HG03439 (cell line): ENCODE data around the gene SNAPIN.

Source experiments
- ATAC-seq: cut with Tn5 transposase; IDR thresholded peaks from one replicate; pipeline ENCODE4 v1.9.1; 2021; ENCODE audit warnings: mild to moderate bottlenecking, moderate library complexity; ENCODE audit not compliant: unreplicated experiment

The SNAPIN gene, protein sequence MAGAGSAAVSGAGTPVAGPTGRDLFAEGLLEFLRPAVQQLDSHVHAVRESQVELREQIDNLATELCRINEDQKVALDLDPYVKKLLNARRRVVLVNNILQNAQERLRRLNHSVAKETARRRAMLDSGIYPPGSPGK

DNA sequence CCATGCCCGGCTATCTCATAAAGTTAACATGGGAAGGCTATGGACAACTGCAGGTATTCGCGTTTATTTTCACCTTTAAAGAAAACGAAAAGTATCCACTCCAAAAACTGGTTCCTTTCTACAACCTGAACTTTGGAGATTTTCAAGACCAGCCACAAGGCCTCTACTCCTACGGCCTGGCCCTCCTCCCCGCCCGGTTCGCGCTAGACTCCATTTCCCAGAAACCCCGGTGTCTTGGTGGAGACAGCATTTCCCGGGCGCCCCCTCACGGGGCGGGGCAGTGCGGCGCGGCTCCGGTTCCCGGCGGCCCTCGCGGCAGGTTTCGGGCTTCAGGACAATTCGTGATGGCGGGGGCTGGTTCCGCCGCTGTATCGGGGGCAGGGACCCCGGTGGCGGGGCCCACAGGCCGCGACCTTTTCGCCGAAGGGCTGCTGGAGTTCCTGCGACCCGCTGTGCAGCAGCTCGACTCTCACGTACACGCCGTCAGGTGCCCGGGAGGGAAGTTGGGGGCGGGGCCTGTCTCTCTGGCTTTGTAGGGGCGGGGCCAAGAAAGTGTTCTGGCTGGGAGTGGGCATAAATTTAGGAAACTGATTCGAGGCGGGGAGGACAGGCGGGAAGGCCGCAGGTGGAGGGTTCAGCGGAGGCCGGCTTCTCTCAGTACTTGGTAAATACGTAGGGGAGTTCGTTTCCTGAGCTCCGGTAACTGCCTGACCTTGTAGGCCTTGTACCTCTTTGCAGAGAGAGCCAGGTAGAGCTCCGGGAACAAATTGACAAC lies at the start of gene SNAPIN:
Gene SNAPIN (plus strand): TSS at position 304 of the 775 bp plus-strand sequence. CDS start 41 bp downstream, at position 345.
- ATAC-seq: peak; percentile 86

DNA sequence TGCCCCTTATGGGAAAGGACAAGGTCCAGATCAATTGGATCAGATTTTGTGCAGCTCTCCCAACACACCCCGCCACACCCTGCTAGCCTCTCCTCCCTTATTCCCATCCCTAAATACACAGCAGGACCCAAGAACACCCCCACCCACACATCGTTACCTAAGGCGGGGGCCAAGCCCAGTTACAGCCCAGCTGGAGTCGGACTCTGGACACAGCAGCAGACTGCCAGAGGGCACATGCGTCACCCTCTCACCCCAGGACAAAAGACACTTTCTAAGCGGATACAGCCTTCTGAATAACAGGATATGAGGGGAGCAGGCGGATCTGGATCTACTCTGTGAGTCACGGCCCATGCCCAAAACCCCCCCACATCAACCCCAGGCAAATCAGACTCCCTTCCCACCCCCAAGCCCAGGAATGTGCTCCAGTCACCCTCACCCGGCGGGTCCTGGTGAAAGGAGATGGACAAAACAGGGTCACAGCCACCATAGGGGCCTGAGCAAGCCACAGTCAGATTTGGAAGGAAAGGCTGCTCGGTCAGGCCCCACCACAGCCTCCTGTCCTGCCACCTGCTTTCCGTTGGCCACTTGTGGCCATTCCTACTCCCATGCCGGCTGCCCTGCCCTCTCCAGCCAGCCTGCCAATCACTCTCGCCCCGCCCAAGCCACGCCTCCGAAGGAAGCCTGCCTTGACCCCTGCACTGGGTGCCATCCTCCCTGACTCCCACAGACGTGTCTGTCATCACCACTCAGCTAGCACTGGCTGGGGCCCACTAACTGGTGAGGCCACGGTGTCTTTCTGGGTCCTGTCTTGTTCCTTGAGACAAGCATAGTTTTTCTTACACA lies 49.5 kb upstream of the SNAPIN start:
- no peak for ATAC-seq

DNA sequence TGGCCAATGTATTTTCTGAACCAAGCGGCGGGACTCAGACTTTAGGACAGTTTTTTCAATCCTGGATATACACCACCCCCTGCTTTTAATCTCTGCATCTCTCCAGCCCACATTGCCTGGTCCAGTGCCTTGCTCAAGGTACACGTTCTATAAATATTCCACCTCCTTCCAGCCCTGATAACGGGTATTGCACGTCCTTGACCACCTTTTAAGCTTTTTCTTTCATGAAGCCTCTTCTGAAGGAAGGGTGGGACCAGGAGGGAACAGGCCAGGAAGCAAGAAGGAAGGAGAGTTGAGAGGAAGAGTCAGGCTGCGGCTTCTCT lies 49.0 kb upstream of the SNAPIN start:
- no peak for ATAC-seq

DNA sequence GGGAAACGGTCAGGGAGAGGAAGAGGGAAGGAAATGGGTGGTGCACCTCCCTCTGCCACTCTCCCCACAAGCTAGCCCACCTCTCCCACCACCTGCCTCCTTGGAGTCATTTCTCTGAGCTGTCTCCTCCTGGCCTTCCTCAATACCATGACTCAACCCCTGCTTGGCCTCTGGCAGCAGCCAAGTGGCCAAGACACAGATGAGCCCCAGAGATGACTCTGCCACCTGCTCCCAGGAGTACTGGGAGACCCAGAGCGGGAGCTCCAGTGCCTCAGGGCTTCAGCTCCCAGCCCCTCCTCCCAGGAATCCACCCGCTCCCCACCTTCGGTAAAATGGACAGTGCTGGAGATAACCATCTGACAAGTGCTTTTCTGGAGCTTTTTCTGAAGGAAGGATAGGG lies 48.2 kb upstream of the SNAPIN start:
- ATAC-seq: no peak

DNA sequence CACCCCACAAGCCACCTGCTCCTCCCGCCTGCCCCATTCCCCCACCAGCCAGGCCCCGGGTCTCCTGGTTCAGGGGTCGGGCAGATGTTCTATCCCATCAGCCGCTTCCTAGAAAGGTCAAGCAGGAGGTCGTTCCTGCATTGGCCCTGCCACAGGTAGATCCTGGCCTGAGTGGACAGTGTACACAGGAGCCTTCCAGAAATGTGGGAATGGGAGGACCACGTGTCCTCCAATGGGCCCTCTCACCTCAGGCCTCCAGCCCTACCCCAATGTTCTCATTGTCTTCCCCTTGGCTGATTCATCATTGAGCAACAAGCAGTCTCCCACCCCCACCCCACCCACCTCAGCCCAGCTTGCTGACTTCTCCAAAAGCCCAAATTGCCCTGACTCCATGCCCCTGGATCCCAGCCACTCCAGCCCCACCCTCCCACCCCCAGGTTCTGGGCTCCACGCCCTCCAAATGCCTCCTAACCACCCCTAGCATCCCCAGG lies 47.6 kb upstream of the SNAPIN start:
- ATAC-seq: no peak

DNA sequence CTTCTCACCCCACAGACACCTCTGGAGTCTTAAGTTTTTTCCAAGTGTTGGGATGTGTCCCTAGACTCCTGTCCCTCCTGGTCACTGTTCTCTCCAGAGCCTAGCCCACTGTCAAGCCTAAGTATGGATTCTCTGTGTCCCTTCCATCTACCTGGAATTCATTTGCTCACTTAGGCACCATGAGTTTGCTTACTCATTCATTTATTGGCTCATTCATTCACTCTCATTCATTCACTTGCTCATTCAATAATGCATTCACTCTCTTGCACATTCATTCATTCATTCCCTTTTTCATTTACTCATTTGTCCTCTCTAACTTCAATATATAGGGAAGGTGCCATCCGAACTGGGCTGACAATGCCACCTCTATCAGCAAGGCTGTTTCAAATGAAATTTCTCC lies 47.1 kb upstream of the SNAPIN start:
- ATAC-seq: no peak

DNA sequence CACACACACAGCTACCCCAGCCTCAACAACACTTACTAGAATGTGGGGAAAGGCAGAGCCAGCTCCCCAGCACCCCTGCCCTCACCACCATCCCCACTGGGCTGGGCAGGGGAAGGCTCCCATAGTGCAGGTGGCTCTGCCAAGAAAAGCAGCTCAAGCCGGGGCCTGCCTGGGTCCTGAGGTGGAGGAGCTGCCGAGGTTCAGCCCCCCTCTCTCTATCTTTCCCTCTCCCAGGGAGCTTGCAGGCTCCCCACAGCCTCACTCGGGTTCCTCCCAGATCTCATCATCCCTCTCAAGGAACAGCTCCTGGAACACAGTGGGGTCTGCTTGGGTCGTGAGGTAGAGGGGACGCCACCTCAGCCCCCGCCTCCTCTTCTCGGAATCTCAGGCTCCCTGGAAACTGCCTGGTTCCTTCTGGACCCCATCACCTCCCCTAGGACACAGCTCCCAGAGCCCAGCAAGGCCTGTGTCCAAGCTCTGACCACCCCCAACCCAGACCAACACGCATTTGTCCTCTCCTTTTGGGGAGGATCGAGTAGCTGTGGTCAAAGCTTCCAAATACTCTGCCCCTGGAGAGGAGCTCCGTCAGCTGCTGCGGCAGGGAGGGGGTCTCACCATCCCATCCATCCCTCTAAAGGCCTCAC lies 46.3 kb upstream of the SNAPIN start:
- no peak for ATAC-seq

DNA sequence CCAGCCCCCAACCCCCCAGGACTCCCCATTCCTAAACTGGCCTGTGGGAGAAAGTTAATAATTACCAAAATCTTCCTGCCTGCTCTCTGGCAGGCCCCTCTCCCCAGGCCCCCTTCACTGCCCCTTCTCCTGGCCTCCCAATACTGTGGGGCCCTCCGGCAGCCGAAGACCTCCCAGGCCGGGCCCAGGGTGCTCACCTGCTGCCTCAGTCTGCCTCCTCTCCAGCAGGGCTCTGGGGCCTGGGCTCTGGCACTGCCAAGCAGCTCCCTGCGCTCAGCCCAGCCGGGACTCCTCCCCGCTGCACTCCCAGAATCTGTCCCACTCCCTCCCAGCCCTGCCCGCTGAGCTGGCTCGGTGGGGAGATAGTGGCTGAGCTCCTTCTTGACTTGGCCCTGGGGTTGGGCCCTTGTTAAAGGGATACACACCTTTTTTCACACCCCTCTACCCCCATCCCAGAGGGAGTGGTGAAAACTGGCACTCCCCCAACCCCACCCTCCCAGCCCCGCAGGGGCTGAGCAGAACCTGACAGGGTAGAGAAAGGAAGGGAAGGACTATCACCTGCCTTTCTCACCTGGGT lies 45.7 kb upstream of the SNAPIN start, which contains the start of gene S100A16:
Gene S100A16 (minus strand): TSS at position 383 of the 577 bp plus-strand sequence. CDS start 4,986 bp downstream, outside the sequence.
- no peak for ATAC-seq

DNA sequence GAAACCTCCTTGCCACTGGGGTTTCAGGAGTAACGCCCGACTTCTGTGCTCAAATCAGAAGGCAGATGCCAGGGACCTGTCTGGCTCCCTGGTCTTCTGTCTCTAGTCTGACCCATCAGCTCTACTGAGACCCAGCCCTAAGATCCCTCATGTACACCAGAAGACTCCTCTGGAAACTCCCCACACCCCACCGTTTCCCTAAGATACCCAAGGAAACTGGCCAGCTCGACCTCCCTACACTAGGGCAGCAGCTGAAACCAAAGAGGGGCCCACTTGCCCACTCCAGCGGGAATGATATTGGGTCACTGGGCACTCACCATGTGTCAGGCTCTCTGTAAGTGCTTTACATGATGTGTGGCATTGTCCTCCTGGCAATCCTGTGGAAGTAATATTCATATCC lies 45.1 kb upstream of the SNAPIN start:
- no peak for ATAC-seq

DNA sequence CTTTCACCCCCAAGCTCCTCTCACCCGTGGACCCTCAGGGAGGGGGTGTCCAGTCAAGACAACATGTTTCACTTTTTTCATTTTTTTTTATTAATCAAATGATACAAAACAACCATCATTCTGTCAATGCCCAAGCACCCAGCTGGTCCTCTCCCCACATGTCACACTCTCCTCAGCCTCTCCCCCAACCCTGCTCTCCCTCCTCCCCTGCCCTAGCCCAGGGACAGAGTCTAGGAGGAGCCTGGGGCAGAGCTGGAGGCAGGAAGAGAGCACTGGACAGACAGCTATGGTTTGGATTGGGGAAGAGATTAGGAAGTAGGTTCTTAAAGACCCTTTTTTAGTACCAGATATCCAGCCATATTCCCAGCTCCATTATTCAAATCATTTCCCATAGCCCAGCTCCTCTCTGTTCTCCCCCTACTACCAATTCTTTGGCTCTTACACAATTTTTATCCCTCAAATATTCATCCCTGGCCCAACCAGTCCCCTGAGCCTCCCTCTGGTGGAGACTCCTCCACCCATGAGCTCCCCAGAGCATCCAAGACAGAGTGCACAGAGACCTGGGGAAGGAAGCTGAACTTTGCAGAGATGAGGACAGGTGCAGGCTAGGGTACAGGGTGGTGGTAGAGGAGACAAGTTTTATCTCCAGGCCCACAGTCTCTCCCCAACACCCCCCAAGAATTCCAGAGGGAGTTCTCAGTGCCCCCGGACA lies 44.2 kb upstream of the SNAPIN start:
- ATAC-seq: no peak

DNA sequence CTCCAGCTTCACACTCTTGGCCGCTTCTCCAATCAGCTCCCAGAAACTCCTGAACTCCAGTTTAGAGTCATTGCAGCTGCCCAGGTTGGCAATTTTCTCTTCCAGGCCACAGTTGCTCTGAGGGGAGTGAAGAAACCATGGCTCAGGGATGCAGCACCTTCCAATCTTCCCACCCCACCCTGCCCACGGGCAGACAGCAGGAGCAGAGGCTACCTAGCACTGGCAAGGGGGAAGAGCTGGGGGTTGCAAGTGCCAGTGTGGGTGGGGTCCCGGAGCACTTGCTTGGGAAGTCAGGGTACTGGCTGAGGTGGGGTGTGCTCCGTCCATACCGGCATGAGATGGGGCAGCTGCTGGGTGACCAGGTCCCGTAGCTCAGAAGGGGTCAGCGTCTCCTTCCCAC lies 43.6 kb upstream of the SNAPIN start:
- no peak for ATAC-seq

DNA sequence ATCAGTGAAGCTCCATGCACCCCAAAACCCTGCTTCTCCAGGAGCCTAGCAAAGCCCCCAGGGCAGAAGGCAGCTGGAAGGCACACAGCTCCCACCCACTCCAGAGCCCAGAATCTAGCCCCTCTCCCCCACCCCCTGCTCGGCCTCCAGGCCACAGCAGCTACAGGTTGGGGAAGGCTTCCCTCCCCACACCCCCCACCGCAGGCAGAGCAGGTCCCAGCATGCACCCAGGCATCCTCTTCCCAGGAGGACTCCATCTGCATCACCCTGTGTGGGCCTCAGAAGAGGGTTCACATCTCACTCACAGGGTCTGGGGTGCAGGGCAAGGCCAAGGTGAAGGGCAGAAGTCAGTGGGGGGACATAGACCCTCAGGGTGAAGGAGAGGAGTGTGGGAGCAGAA lies 43.1 kb upstream of the SNAPIN start:
- ATAC-seq: no peak

DNA sequence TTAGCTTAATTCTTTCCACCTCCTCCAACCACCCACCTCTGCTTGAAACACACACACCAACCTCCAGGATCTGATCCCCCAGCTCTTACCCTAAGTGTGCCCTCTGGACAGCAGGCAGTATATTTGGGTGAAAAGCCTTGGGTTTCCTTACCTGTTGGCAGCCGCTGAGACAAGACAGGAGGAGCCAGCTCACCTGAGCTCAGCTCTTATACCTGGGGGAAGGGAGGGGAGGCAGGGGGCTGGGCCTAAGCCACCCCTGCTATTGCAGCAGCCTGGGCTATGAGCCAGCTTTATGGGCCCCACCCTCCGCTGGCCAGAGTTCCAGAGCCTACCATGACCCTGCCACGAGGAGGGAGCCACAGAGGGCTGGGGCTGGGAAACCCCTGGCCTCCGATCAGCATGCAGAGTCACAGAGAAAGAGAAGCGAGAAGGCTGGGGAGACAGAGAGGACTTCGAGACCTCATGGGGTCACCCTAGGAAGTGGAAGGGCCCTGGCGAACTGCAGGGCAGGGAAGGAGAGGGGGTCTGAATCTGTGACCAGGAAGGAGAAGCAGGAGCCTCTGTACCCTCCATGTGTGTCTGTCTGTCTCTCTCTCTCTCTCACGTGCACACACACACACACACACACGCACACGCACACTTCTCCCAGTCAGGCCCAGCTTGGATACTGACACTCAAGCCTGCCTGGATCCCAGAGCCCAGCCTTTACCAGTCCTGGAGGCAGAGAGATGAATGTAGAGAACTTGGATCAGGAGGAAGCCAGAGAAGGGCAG lies 42.2 kb upstream of the SNAPIN start, which contains the start of gene S100A14:
Gene S100A14 (minus strand): TSS at position 182 of the 773 bp plus-strand sequence. CDS start 467 bp downstream, outside the sequence.
- ATAC-seq: no peak

DNA sequence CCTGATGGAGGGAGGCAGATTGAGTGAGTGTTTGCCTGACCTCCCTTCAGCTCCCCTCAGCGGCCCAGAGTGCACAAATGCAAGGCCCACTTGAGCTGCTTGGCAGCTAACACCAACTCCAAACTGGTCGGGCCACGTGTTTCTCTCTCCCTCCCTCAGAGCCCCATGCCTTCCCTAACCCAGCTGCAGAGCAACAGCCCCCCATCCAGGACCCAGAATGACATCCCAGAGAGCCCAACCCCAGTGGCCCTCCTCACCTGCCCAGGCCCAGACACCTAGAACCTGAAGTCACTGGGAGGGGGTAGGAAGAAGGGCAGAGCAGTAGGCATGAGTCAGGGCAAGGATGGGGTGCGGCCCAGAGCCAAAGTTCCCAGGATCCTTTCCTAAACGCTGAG lies 41.6 kb upstream of the SNAPIN start:
- ATAC-seq: no peak

DNA sequence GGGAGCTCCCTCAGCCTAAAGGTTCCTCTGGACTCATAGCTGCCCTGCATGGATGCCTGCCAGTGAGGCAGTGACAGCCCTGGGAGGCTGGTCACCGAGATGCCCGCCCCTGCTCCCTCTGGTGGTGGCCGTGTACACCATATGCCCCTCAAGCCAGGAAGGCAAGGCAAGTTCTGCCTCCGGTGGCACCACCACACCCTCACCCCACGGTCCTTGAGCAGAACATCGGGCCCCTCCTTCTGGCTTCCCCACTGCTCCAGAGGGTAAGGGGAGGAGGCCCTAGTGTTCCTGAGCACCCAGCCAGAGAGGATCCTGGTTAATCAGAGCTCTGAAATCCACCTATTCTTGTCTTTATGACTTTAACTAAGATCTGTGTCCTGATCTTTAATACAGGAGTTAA lies 40.8 kb upstream of the SNAPIN start:
- no peak for ATAC-seq

DNA sequence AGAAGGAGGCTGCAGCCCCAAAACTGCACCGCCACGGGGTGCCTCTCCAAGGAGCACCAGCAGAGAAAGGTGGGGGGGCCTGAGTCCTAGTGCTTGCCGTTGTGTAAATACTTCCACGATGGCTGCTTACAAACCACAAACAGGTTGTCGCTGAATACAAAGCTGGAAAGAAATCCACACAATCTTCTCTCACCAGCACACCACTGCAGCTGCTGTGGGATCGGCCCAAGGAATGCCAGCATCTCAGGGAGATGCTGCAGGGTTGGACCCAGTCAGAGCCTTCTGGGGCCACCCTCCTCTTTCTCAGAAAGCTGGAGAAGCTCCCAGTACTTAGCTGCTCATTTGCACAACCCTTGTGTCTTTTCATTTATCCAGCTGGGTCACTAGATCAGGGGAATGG lies 39.3 kb upstream of the SNAPIN start:
- ATAC-seq: no peak

DNA sequence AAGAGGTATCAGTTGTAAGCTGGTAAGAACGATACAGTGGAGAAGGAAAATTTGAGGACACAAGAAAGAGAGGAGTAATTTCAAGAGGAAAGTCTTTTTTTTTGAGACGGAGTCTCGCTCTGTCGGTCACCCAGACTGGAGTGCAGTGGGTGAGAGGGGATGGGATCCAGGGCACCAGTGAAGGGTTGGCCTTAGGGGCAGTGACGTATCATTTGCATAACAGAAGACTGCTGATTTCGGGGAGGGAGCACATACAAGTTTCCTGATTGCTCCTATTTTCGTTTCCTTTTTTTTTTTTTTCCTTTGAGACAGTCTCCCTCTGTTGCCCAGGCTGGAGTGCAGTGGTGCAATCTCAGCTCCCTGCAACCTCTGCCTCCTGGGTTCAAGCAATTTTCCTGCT lies 35.4 kb upstream of the SNAPIN start:
- no peak for ATAC-seq

DNA sequence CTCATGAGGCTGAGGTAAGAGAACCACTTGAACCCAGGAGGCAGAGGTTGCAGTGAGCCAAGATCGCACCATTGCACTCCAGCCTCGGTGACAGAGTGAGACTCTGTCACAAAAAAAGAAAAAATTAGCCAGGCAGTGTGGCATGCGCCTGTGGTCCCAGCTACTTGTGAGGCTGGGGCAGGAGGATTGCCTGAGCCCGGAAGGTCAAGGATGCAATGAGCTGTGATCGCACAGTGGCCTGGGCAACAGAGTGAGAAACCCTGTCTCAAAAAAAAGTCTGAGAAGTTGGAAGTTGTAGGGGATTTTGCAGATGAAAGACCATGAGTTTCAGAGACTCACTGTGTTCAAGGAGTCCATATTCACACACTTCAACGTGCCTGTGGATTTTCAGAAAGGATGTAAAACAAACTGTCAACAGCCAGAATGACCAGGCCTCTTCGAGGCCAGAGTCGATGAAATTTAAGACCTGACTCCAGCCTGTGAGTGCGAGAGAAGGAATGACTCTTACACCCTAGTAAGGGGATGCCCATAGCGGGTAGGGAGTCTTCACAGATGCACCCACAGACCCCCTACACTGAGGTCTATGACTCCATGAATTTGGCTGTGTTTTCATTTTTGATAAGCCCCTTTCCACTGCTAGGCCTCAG lies 33.4 kb upstream of the SNAPIN start:
- ATAC-seq: no peak

DNA sequence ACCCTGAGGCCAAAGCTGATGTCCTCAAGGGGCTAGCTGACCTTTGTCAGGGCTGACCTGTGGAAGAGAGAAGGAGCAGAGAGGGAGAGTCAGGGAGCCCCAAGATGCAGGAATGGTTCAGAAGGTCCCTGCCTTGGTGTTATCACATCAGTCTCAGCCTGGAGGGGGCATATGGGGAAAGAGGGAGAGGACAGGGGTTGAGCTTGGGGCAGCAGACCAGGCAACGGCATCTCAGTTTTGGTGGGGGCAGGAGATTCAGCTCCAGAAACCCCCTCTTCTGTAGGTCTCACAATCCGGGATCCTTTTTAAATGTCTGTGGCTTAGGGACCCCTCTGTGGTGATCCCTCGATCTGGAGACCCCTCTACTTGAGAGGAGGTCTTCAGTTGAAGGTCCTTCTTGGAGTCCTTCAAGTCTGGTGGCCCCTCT lies 32.0 kb upstream of the SNAPIN start:
- ATAC-seq: no peak
